Right cardiac atrium (tissue), 5 donors: Measurements from ENCODE around the gene PNO1. TPM values are rescaled to one million over a fixed set of nuclear protein-coding genes. Genes with fewer than 3 reads are reported as not detected.
A peak's percentile ranks its signal among the peaks of the same experiment; 100 is the strongest.

Experiments used
- ATAC-seq, 2 donors: fragments of 200-7000 bp; cut with Tn5 transposase; one replicate each; pipeline versions ENCODE4 v1.8.0 to v1.9.1; 2020; ENCODE audit warnings: moderate library complexity in 2 of 2, mild to moderate bottlenecking in 1 of 2
- DNase-seq, 3 donors: peaks; one replicate each; pipeline ENCODE4 v3.0.0-alpha.2; 2020
- H3K27ac ChIP-seq: one replicate; pipeline ENCODE4 v1.5.1; 2013; ENCODE audit warnings: mild to moderate bottlenecking, low read length, control low read depth, moderate library complexity
- H3K27me3 ChIP-seq: one replicate; pipeline ENCODE4 v1.6.1; 2013; ENCODE audit not compliant: control insufficient read depth, insufficient read depth
- H3K4me1 ChIP-seq: one replicate; pipeline ENCODE4 v1.6.1; 2013; ENCODE audit warnings: low read length; ENCODE audit not compliant: control insufficient read depth, insufficient read depth
- H3K4me3 ChIP-seq: one replicate; pipeline ENCODE4 v1.5.1; 2013; ENCODE audit warnings: low read length, control low read depth
- H3K9me3 ChIP-seq: one replicate; pipeline ENCODE4 v1.6.1; 2013; ENCODE audit warnings: low read length; ENCODE audit not compliant: control insufficient read depth
- WGBS: extraction: QIAGEN DNeasy Blood & Tissue Kit; methylation state at CpG from one replicate; pipeline ENCODE4 v1.1.7; 2013; 5-methylcytosine and 5-hydroxymethylcytosine counted together
- intact Hi-C, 4 donors: fragments of 100-400 bp; cut with DNase I; formaldehyde crosslinking; loops; one replicate each; pipeline versions ENCODE4 v1.11.0 to v1.14.0; 2022 to 2023
- polyA plus RNA-seq: library from polyadenylated mRNA; stranded (reverse); fragments of 200-250 nt; gene quantifications from one replicate; pipeline ENCODE4 v1.2.3, GENCODE V29; 2013
- total RNA-seq, 4 donors: library from RNA; stranded (reverse); fragmentation: NEBNext Ultra II Directional; extraction: Animal tissue kit (Norgen Biotek cat#: 25700); gene quantifications; one replicate each; pipeline ENCODE4 v1.2.1, GENCODE V29; 2021
- donor health status: healthy with polysubstance abuse.
- donor health status: DM: no; HTN: yes; CAD: no.
- donor health status: DM: no; HTN: no; CAD: no.
- donor health status: DM: no; HTN: yes; CAD: no; lungs with severe emphysema.
- donor health status: DM: yes; HTN: yes; CAD: no.

The PNO1 gene
- total and polyA plus RNA-seq, 5 donors, result 7.0 to 15.8 (median 8.3) TPM

- H3K9me3 ChIP-seq, result no peaks in the 10 kb centered on the region
- H3K4me1 ChIP-seq, result no peaks in the 10 kb centered on the region
- intact Hi-C loops, result loop anchor here in 3 of 4 donors (10.0 kb wide), 5 partner anchors 129 to 319 kb away; partner anchors contain the start of gene PPP3R1 (in 1 of the 3)
- ATAC-seq (no peak), DNase-seq (no peak)
- WGBS, result 83% methylated on average over 5 of the region's 5 CpGs
- no peak overlapping the region for H3K4me3 ChIP-seq
- no peaks in the 10 kb centered on the region for H3K27me3 ChIP-seq
- H3K27ac ChIP-seq, result no peak overlapping the region
Observed at GRCh38 chr2:68125821-68126220, 31.9 kb upstream of the PNO1 start.

DNA sequence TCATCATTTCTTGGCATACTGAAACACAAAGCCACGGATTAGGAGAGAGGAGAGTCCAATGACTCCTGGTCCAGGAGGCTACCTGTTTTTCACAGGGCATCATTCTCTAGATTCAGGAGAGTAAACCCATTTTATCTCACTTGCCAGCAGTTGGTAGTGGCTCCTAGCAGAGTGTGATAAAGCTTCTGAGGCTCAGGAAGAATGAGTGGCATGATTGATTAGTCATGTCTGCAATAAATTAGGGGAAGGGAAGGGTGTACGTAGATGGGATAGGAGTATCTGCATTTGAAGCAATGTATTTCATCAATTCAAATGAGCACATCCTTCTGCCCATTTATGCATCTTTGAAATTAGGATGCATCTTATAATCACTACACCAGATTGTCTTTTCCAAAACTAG, 31.1 kb upstream of the PNO1 start:
- DNase-seq (no peak), ATAC-seq (no peak)
- Histone ChIP-seq H3K4me1 (no peaks in the 10 kb centered on the region), H3K27me3 (no peaks in the 10 kb centered on the region), H3K4me3 (no peak overlapping the region), H3K9me3 (no peaks in the 10 kb centered on the region), H3K27ac (no peak overlapping the region)
- intact Hi-C loops, result loop anchor here in 3 of 4 donors (10.0 kb wide), 5 partner anchors 128 to 318 kb away; partner anchors contain the start of gene PPP3R1 (in 1 of the 3)
- whole genome bisulfite sequencing, result 83% methylated on average over 2 of the region's 2 CpGs

DNA sequence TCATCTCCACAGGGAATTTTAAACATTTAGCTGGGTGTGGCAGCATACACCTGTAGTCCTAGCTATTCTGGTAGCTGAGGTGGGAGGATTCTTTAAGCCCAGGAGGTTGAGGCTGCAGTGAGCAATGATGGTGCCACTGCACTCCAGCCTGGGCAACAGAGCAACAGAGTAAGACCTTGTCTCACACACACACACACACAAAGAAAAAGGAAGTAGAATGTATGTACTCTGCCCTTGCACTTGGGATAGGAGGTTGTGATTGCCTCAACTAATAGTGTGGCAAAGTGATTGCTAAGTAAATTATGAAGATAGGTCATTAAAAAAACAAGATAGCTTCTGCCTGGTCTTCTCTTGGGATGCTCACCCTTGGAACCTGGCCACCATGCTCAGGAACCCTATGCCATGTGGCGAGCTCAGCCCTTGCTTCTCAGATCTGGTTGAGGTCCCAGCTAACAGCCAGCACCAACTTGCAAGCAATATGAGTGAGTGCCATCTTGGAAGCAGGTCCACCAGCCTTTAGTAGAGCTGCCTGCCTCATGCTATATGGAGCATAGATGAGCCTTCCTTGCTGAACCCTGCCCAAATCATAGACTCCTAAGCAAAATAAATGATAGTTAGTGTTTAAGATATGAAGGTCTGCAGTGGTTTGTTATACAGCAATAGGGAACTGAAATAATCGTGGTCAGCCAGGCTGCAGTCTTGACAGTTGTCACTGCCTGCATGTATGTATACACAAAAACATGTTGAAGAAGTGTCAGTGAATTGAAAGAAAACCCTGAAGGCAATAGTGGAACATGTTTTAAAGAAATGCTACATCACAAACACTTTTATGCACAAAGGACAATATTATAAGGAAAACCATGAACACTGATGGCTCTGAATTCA, 30.1 kb upstream of the PNO1 start:
- DNase-seq (no peak), ATAC-seq (no peak)
- Histone ChIP-seq H3K27me3 (no peaks in the 10 kb centered on the region), H3K4me3 (no peak overlapping the region), H3K4me1 (no peaks in the 10 kb centered on the region), H3K27ac (no peak overlapping the region), H3K9me3 (no peaks in the 10 kb centered on the region)
- WGBS, result 96% methylated on average over 2 of the region's 2 CpGs
- intact Hi-C loops, result loop anchor here in 3 of 4 donors (10.0 kb wide), 5 partner anchors 127 to 317 kb away; partner anchors contain the start of gene PPP3R1 (in 1 of the 3)

DNA sequence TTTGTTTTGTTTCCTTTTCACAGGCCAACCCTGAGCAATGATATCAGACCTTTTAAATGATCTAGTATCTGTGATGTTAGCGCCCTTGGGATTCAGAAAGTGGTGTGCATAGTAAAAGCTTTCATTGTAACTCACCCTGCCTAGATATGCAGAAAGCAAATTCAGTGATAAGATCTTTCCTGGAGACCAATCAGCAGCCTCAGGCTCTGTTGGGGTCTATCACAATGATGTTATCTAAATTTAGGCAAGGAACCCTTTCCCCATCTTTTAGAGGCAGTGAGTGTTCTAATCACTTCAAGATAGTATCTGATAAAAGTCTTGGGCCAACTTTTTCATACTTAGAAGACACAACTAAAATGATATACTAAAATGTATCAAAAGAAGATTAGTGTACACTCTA, 23.6 kb upstream of the PNO1 start:
- no peak overlapping the region for H3K27ac ChIP-seq
- 90% methylated on average over 1 of the region's 1 CpG for WGBS
- intact Hi-C loops, result no loop called here
- no peak overlapping the region for H3K4me3 ChIP-seq
- no peaks in the 10 kb centered on the region for H3K4me1 ChIP-seq
- ATAC-seq (no peak), DNase-seq (no peak)
- H3K9me3 ChIP-seq, result no peaks in the 10 kb centered on the region
- no peaks in the 10 kb centered on the region for H3K27me3 ChIP-seq

DNA sequence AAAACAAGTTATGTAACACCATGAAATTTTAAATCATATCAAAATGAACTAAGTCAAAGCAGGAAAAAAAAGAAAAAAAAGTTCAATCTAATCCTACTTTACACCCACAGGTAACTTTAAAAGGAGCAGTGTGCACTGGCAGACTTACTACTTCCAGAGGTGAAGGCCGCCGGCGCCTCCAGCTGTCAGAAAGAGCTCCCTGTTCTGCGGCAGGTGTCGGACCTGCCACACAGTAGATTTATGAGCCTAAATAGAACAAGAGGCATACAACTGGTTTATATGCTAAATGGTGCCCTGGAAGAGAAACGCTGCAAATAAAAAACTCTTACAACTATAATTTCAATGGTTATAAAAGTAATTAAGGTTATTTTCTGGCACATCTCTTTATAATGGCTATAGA, 23.1 kb upstream of the PNO1 start:
- H3K4me3 ChIP-seq, result no peak overlapping the region
- no peaks in the 10 kb centered on the region for H3K9me3 ChIP-seq
- intact Hi-C loops, result no loop called here
- H3K4me1 ChIP-seq, result no peaks in the 10 kb centered on the region
- WGBS, result 95% methylated on average over 6 of the region's 6 CpGs
- no peak for DNase-seq
- no peak for ATAC-seq
- no peaks in the 10 kb centered on the region for H3K27me3 ChIP-seq
- no peak overlapping the region for H3K27ac ChIP-seq

- WGBS, result 68% methylated on average over 7 of the region's 7 CpGs
- Histone ChIP-seq H3K9me3 (no peaks in the 10 kb centered on the region), H3K27ac (no peak overlapping the region), H3K27me3 (no peaks in the 10 kb centered on the region), H3K4me1 (no peaks in the 10 kb centered on the region), H3K4me3 (no peak overlapping the region)
- DNase-seq, result no peak
- no peak for ATAC-seq
- intact Hi-C loops, result no loop called here
Observed at GRCh38 chr2:68135448-68136320, 22.0 kb upstream of the PNO1 start.

GRCh38 chr2:68141875-68142274, 15.8 kb upstream of the PNO1 start:
- no peak overlapping the region for H3K27ac ChIP-seq
- intact Hi-C loops, result no loop called here
- ATAC-seq (no peak), DNase-seq (no peak)
- no peak overlapping the region for H3K4me3 ChIP-seq
- H3K4me1 ChIP-seq, result no peaks in the 10 kb centered on the region
- H3K27me3 ChIP-seq, result no peaks in the 10 kb centered on the region
- WGBS, result 92% methylated on average over 2 of the region's 2 CpGs
- no peaks in the 10 kb centered on the region for H3K9me3 ChIP-seq

- H3K4me3 ChIP-seq, result no peak overlapping the region
- H3K4me1 ChIP-seq, result no peaks in the 10 kb centered on the region
- peak overlapping the region; percentile 45 for H3K27ac ChIP-seq
- no peak for ATAC-seq
- H3K27me3 ChIP-seq, result no peaks in the 10 kb centered on the region
- intact Hi-C loops, result loop anchor here in 1 of 4 donors (10.0 kb wide), 1 partner anchor 104 kb away; the partner anchor contains the start of gene PPP3R1
- no peak for DNase-seq
- H3K9me3 ChIP-seq, result no peaks in the 10 kb centered on the region
Observed at GRCh38 chr2:68151037-68151436, 6.7 kb upstream of the PNO1 start.

- ATAC-seq (peak in 1 of 2 donors; percentile 30), DNase-seq (no peak)
- Histone ChIP-seq H3K4me3 (no peak overlapping the region), H3K27ac (no peak overlapping the region), H3K27me3 (no peaks in the 10 kb centered on the region), H3K9me3 (no peaks in the 10 kb centered on the region), H3K4me1 (no peaks in the 10 kb centered on the region)
- intact Hi-C loops, result loop anchor here in 1 of 4 donors (10.0 kb wide), 1 partner anchor 102 kb away; the partner anchor contains the start of gene PPP3R1
- 34% methylated on average over 3 of the region's 3 CpGs for WGBS
Observed at GRCh38 chr2:68152681-68153347, 4.9 kb upstream of the PNO1 start.

- Histone ChIP-seq H3K4me1 (no peaks in the 10 kb centered on the region), H3K27ac (no peak overlapping the region), H3K9me3 (no peaks in the 10 kb centered on the region), H3K4me3 (no peak overlapping the region), H3K27me3 (no peaks in the 10 kb centered on the region)
- ATAC-seq, result no peak
- no peak for DNase-seq
- intact Hi-C loops, result loop anchor here in 1 of 4 donors (10.0 kb wide), 1 partner anchor 99 kb away; the partner anchor contains the start of gene PPP3R1
- WGBS, result 96% methylated on average over 7 of the region's 7 CpGs
Observed at GRCh38 chr2:68155618-68156017, 2.1 kb upstream of the PNO1 start.
